GM03348 (cell line): ENCODE measurements around the gene OR14A2.
"Not testable (repeated sequence)": the region's sequence is repeated elsewhere in the genome, so short reads cannot be mapped to it uniquely, and the experiment has no call there.

Experiments
- DNase-seq: peaks from one replicate; pipeline ENCODE4 v3.0.0; 2012; ENCODE audit warnings: low spot score

OR14A2 gene

DNA sequence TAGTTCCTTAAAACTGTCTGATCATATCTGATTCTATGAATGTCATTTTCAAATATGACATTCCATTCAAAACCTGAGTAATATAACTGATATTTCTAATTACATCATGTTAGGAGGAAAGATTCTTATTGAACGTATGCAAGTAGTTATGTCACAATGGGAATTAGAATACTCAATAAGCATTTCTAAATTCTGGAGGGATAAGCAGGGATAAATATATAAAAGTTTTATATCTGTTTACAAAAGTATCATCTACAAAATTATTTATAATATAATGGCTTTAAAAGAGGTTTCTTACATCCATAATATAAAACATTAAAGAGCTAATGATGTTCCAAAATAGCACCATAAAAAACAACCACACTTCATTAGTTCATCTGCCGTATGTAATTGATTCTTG lies at the start of gene OR14A2:
Gene OR14A2, minus strand, starts transcription at position 101 of the 400 bp plus-strand sequence.
- no peak for DNase-seq

DNA sequence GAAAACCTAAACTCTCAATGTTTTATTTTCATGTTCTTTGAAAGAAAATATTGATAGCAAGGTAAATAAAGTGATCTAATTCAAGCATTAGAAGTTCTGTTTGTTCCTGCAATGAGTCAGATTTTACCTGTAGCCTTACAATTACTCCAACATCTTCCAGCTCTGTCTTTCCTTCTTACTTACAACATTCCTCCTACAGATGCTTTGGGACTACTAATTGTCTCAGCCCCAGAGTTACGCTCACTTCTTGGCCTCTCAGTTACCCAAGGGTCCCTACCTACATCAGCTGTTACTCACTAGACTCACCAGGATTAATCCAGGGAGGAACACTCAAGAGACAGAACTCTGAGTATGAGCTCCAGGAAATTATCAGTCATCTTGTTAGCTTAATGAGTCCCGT lies 49.6 kb upstream of the OR14A2 start:
- no peak for DNase-seq

- DNase-seq = no peak
Measured at GRCh38 chr1:247769603-247770002, 21.7 kb upstream of the OR14A2 start.

DNA sequence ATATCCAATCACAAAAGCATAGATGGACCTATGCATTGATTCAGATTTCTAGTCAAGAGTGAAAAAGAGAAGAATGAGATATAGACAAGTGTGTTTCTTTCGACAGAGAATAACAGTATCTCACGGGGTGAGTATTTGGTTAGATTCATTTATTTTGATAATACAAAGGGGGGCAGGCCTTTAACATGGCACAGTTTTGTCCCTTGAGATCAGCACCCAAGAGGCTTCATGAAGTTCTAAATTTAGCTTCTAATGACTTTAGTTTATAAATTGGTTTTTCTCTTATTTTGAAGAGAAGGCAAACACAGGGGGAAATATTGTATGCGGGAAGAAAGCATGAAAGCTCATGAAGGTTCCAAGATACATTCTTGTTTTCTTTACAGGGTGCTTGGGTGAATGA lies 12.5 kb upstream of the OR14A2 start, which contains the start of gene OR1C1:
Gene OR1C1, minus strand, starts transcription at position 101 of the 400 bp plus-strand sequence. CDS start 2,150 bp downstream, outside the sequence.
- DNase-seq = no peak

DNA sequence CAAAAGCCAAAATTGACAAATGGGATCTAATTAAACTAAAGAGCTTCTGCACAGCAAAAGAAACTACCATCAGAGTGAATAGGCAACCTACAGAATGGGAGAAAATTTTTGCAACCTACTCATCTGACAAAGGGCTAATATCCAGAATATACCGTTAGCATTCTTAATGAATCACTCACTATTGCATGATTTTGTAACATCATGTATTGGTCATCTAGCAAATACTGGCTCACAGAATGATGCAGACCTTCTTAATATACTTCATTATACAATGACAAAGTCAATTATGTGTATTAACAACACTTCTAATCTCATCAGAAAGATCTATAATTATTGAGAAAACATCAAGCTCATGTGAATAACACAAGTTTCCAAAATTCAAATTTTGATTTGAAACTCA lies 6.4 kb upstream of the OR14A2 start:
- not testable (repeated sequence) for DNase-seq

- no peak for DNase-seq
Measured at GRCh38 chr1:247749870-247750269, 1.9 kb upstream of the OR14A2 start.

- DNase-seq = no peak
Measured at GRCh38 chr1:247747616-247748015, 325 bp downstream of the OR14A2 start.

DNA sequence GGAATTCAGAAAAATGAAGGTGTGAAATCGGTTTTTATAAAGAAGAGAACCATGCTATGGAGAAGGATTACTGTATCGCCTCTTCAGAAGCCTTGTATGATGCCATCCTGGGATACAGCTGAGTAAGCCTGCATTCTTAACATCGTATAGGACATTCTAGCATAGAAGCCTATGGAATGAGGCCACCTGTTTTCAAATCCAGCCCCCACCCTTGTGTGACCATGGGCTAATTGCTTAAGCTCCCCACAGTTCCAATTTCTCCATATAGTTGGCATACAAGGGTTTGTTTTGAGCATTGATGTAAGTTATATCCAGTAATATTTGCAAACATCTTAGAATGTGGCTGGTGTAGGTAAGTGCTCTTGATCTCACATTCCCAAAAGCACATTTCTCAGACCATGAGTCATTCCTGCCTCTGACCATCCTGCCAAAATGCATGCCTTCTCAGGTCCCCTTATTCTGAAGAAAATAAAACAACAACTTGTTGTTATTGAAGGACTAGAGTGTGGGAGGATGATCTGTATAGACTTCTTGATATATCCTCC lies 1.5 kb downstream of the OR14A2 start:
- no peak for DNase-seq

DNA sequence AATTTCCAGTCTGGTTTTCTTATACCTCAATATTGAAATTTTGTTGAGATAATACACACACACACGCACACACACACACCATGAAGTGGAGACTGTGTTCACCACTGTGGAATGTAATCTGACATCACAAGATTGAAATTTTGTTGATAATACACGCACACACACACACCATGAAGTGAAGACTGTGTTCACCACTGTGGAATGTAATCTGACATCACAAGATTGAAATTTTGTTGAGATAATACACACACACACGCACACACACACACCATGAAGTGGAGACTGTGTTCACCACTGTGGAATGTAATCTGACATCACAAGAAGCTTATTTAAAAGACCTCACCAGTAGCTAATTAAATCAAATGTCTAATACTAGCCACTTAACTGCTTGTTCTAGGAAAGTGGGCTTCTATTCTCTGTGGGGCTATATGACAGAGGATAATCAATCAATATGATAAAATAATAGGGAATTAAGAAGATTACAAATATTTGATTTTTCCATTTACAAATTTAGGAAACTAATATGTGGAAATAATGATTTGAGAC lies 5.7 kb downstream of the OR14A2 start:
- not testable (repeated sequence) for DNase-seq

DNA sequence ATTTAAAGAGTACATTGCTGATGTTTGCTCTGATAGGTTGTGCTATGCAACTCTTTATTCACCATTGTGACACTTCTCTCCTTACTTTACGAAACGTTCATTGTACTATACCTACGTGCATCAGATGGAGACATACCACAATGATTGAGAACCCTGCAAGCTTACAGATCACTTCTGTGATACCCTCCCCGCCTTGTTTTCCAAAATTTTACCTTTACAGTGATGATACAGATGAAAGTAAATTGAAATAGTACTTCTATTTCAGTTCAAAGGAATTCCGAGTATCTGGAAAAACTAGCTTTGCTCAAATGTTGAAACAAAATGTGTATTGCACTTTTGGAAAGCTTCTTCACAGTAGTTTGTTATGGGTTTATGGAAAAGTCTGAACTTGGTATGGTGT lies 6.2 kb downstream of the OR14A2 start:
- no peak for DNase-seq

GRCh38 chr1:247740721-247741120 lies 7.2 kb downstream of the OR14A2 start:
- DNase-seq = no peak

GRCh38 chr1:247738315-247738714 lies 9.6 kb downstream of the OR14A2 start, which contains the start of gene OR14K1:
TSS of gene OR14K1 (plus strand) at chr1:247738615. CDS start at chr1:247738615, 0 bp downstream.
- DNase-seq = no peak

DNA sequence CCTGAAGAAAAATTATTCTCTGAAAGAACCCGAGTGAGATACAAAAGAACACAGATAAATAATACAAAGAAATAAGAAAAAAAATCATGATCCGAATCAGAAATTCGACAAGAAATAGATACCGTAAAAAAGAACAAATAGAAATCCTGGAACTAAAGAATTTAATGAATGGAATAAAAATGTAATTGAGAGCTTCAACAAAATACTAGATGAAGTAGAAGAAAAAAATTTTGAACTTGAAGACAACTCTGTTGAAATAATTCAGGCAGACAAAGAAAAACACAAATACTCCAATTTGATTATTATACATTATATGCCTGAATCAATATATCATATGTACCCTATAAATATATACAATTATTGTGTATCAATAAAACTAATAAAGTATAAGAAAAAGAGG lies 26.7 kb downstream of the OR14A2 start:
- no peak for DNase-seq

GRCh38 chr1:247716546-247716945 lies 31.4 kb downstream of the OR14A2 start, which contains the start of gene OR6F1:
TSS of gene OR6F1 (minus strand) at chr1:247716646. CDS start at chr1:247712755, 3,891 bp downstream.
- DNase-seq = no peak

- DNase-seq = no peak
Measured at GRCh38 chr1:247713753-247714152, 34.2 kb downstream of the OR14A2 start.

GRCh38 chr1:247710681-247711080 lies 37.3 kb downstream of the OR14A2 start:
- DNase-seq = not testable (repeated sequence)

- DNase-seq = no peak
Measured at GRCh38 chr1:247701338-247701737, 46.6 kb downstream of the OR14A2 start.

DNA sequence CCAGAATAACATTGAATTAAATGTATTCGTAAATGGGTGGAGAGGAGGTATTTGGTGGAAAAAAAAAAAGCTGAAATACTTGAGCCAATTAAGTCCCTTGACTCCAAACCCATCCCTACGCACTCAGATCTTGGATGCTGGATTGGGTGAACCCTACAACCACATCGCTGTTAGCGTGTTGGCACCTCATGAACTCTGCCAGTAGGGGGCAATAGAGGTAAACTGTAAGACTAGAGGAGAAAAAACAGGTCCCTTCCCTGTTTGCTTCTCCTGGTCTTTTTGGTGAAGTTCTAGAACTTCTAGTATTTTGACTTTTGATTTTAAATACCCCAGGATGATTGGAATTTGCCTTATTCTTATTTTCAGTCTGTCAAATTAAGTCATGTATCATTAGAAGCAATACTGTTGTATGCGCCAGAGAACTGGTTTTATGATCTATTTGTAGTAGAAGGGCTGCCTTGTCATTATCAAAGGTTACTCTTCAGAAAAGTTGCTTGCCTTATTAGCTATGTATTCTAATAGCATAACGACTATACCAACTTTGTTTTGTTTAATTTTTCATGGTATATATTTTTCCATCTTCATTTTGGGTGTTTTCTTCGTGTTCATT lies 66.5 kb downstream of the OR14A2 start:
- peak; percentile 23 for DNase-seq

- no peak for DNase-seq
Measured at GRCh38 chr1:247680171-247680570, 67.8 kb downstream of the OR14A2 start.

DNA sequence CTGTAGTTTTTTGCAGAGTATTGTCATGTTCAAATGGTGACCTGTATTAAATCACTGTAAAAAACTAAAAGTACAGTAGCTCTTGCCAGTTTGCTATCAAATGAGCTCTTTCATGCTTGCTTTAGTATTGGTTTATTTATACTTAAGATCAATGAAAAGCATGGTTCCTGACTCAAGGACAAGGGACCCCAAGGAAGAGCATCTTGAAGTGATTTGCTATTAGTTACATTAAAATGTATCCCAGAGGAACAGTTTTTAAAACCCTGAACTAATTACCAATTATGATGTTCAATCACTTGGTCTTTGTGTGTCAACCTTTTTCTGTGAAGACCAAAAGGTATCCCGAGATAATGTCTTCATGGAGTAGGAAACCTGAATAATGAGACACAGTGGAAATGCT lies 68.3 kb downstream of the OR14A2 start, which contains the start of gene OR13G1:
Gene OR13G1, minus strand, starts transcription at position 101 of the 400 bp plus-strand sequence. CDS start 6,698 bp downstream, outside the sequence.
- no peak for DNase-seq
